ENCODE measurements around the gene TBC1D7.
A peak's percentile ranks its signal among the peaks of the same experiment; 100 is the strongest.

The TBC1D7 gene

GRCh38 chr6:13305288-13305687 lies 23.0 kb downstream of the TBC1D7 start:
- ChIA-PET CTCF (no interaction called here), POLR2A (ENCODE audit: low non-redundant PET) (no interaction called here)
- DNase-seq (ENCODE audit: low spot score) = no peak
- TF ChIP-seq CTCF (conservative IDR thresholded peaks at IDR 0.05; ENCODE audit: low read depth) = no peak
- peak overlapping the region; percentile 23; the same call in 1 of the 2 replicates for H3K27ac ChIP-seq

GRCh38 chr6:13304580-13305260 lies 23.6 kb downstream of the TBC1D7 start:
- CTCF ChIA-PET = no interaction called here
- DNase-seq (ENCODE audit: low spot score) = no peak
- POLR2A ChIA-PET (ENCODE audit: low non-redundant PET) = no interaction called here
- H3K27ac ChIP-seq = peak overlapping the region; percentile 78
- TF ChIP-seq CTCF (conservative IDR thresholded peaks at IDR 0.05; ENCODE audit: low read depth) = no peak

GRCh38 chr6:13304101-13304500 lies 24.2 kb downstream of the TBC1D7 start:
- peak overlapping the region; percentile 78 for H3K27ac ChIP-seq
- DNase-seq (ENCODE audit: low spot score) = no peak
- no peak for TF ChIP-seq CTCF (conservative IDR thresholded peaks at IDR 0.05; ENCODE audit: low read depth)
- ChIA-PET CTCF (interaction anchor here (0.6 kb wide), 1 partner anchor 742 kb away, joined by 3 read pairs; no protein-coding TSS in a partner anchor), POLR2A (ENCODE audit: low non-redundant PET) (no interaction called here)

- no peak for TF ChIP-seq CTCF (conservative IDR thresholded peaks at IDR 0.05; ENCODE audit: low read depth)
- CTCF ChIA-PET = interaction anchor here (0.6 kb wide), 1 partner anchor 742 kb away, joined by 3 read pairs; no protein-coding TSS in a partner anchor
- POLR2A ChIA-PET (ENCODE audit: low non-redundant PET) = no interaction called here
- H3K27ac ChIP-seq = peak overlapping the region; percentile 78
- DNase-seq (ENCODE audit: low spot score) = no peak
Observed at GRCh38 chr6:13303668-13304017, 24.7 kb downstream of the TBC1D7 start.

GRCh38 chr6:13302751-13303667 lies 25.3 kb downstream of the TBC1D7 start:
- POLR2A ChIA-PET (ENCODE audit: low non-redundant PET) = no interaction called here
- peak; percentile 90 for DNase-seq (ENCODE audit: low spot score)
- TF ChIP-seq CTCF (conservative IDR thresholded peaks at IDR 0.05; ENCODE audit: low read depth) = no peak

GRCh38 chr6:13302291-13302690 lies 26.0 kb downstream of the TBC1D7 start:
- DNase-seq (ENCODE audit: low spot score) = no peak
- CTCF ChIA-PET = interaction anchor here (0.9 kb wide), 1 partner anchor 107 kb away, joined by 3 read pairs; no protein-coding TSS in a partner anchor
- POLR2A ChIA-PET (ENCODE audit: low non-redundant PET) = no interaction called here
- H3K27ac ChIP-seq = peak overlapping the region; percentile 78
- TF ChIP-seq CTCF (conservative IDR thresholded peaks at IDR 0.05; ENCODE audit: low read depth) = no peak

More at GRCh38 chr6:13302751-13303667, 25.3 kb downstream of the TBC1D7 start:
- CTCF ChIA-PET = interaction anchor here (0.6 kb wide), 1 partner anchor 54 kb away, joined by 6 read pairs; no protein-coding TSS in a partner anchor
- H3K27ac ChIP-seq = peak overlapping the region; percentile 78
